GM18526 (cell line): Measurements from ENCODE around the gene NALF2.

Experiments used
- POLR2A ChIP-seq: IDR thresholded peaks from 3 replicates; pipeline ENCODE4 v1.6.1; 2011; ENCODE audit not compliant: insufficient read length; ENCODE audit errors: extremely low read depth

The NALF2 gene

DNA sequence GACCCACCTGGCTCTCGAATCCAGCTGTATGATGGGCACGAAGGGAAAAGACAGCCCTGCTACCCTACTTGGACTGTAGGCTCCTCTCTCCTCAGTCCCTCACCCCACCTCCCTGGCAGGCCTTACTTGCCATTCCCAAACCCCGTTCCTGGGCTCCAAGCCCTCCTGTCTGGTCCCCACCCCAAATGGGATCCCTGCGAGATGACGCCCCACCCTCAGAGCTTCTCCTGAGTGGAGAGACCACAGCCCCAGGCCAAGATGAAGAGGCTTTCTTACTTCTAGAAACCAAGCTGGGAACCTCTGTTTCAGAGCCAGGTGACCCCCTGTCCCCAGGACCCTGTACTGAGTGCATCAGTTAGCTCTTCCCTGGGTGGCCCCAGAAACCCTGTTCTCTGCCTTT is 4.5 kb downstream of the NALF2 start:
- no peak for TF ChIP-seq POLR2A

DNA sequence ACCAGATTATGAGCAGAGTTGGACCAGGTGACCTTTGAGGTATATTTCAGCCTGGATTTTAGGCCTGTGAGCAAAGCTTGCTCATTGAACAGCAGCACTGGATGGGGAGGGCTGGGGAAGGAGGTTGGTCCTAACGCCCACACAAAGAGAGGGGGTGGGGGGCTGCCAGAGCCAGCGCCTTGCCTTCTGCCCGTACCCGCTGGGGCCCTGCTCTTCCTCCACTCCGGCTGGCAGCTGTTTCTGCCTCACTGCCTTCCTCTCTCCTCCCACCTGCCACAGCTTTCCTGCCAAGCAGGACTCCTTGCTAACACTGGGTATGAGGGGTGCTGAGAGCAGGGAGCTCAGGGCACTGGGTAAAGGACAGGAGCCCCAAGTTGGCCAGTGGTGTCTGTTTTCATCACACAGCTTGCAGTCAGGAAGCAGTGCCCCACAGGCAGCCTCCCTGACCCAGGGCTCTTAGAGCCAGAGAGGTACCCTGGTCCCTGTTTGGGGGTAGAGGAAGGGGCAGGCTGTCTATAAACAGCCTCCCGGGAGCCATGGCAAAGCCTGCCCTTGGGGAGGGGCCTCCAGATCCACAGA is 6.1 kb downstream of the NALF2 start:
- no peak for TF ChIP-seq POLR2A

DNA sequence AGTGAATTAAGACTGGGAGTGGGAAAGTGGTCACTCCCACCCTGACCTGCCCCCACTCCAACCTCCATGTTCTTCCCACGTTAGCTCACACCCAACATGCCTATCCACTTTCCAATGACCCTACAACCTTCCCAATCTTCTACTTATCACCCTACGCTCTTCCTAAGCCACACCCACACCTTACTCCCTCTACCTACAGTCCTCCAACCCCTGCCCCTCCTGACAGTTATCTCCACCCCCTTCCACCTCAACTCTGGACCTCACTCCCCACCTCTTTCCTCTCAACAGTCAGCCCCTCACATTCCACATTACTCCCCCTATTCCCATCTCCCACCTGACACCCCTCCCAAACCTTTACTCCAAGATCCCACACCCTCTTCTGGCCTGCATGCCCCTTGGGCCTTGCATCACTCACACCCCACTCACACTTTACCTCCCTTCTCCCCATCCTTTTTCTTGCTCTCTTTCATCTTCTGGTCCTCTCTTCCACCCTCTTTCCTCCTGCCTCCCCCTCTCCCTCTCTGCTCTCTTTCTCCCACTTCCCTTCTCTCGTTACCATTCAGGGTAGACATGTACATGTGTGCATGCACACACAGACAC is 6.9 kb downstream of the NALF2 start:
- TF ChIP-seq POLR2A: no peak

DNA sequence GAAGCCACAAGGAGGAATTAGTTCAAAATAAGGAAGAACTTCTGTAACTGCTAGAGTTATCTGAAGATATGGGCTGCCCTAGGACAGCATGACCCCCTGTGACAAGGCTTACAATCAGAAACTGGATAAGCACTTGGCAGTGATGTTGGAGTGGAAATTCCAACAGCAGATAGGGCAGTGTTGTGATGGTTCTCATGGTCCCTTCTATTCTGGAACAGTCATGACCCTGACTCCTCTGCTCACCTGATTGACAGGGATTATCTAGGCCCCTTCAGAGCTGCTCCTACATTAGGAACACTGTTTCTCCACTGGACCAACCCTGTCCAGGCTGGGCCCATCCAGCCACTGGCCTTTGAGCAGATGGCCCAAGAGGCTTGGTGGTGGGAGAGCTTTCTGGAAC is 17.9 kb downstream of the NALF2 start:
- TF ChIP-seq POLR2A: no peak

DNA sequence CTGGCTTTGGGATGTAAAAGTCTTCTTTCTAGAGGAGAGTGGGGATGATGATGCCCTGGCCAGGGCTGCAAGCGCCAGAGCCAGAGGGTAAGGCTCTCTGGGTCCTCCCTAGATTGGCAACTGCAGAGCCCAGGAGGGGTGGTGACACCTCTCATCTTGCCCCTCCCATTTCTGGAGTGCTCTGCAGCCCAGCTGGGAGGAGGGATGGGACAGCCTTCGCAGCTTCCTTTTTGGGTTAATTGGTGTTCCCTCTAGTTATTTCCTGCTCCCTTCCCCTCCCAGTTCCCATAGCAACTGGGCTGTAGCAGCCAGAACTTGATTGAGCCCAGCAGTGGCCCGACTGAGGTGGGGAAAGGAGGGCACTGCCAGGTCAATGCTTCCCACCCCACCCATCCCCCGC is 19.2 kb downstream of the NALF2 start:
- TF ChIP-seq POLR2A: no peak

DNA sequence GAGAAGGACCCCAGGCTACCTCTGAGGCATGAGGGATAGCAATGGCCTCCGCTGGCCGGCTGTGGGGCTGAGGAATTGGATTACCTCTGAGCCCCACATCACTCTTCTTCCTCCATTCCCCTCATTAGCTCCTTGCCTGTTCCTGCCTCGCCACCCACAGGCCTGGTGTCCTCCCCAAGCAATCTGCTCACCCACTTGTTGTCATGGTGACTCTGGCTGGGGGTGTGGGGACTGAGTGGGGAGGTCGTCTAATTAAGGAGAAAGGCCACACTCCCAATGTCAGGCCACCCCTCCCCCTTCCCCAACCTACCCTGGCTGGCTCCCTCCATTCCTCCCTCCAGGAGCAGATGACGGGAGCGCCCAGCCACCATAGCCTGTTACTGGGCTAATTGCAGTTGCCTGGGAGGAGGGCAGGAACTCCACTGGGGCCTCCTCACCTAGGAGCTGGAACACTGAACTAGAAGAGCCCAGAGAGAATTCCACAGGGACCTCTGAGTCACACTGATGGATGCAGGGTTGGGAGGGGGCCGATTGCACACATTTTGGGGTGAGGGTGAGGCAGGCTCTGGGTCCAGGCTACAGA is 20.7 kb downstream of the NALF2 start:
- no peak for TF ChIP-seq POLR2A

DNA sequence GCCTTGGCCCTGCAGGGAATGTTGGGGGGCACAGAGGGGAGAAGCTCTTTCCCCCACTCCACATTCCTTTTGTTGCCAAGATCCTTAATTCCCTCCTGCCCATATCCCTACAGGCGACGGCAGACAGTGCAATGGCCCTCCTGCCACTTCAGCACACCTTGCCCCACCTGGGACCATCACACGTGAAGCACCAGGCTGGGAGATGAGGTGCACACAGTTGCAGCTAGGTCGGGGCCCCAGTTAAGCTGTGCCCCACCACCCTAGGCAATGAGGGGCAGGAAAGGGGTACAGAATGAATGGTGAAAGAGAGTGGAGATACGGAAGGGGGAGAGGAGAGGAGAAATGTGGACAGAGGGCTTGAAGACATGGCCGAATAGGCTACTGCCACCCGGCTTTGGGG is 26.2 kb downstream of the NALF2 start:
- no peak for TF ChIP-seq POLR2A

DNA sequence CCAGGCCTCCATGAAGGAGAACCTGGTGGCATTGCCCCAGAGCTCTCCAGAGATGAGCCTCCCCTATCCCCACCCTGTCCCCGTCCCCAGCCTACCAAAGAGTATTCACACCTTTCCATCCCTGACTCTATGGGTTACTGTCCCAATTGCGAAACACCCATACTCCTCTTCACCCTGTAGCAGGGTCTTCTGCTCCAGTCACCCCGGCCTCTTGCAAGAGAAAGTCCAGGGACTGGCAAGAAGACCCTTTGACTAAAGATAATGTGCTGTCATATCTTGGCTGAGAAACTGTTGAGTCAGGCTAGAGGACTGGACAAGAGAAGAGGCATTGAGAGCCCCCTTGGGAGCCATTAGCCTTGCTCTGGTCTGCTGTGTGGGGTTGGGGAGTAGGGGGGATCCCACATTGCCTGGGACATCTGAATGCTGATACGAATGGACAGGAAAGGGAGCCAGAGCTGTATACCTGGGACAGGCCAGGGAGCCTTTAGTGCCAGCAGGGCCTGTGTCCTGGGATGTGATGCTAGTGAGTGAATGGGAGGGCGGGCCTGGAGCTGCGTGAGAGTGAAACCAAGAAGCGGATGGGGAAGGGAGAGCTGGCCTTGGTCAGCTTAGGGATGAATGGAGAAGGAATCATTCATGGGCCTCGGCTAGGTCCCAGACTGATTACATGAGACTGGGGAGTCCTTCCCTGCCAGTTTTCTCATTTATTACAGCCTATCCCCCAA is 27.1 kb downstream of the NALF2 start:
- TF ChIP-seq POLR2A: no peak

DNA sequence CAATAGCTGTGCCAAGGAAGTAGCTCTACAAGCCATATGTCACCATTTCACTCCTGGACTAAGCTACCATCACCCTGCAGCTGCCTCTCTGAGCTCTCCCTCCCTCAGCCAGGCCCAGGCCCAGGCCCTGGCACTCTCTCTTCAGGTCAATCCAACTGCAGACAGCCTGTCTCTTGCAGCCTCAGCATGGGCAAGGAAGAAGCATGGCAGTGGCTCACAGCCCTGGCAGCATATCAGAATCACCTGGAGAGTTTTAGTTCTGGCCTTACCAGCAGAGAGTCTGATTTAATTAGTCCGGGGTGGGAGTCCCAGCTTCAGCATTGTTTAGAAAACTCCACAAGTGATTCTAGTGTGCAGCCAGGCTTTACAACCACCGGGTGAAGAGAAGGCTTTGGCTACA is 31.5 kb downstream of the NALF2 start:
- TF ChIP-seq POLR2A: no peak

DNA sequence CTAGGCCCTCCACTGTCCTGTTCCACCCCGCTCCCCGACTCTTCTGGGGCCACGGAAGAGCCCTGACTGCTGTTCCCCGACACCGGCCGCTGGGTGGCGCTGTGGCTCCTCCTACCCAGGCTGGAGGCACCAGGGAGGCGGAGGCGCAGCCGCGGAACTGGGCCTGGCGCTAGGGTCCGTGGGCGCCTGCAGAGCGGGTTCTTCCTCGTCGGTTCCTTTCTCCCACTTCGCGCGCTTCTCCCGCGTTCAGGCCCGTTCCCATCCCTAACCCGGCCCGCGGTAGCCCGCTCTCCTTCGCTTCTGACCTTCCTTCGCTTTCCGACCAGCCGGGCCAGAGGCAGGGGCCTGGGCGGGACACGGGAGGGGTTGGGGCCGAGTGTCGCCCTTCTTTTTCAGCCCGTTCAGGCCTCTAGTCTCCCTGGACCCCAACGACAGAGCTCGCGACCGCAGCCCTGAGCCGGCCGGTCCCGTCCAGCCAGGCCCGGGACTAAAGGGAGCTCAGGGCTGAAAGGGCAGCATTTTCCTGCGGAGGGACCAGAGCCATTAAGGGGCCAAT is 34.3 kb downstream of the NALF2 start:
- TF ChIP-seq POLR2A: no peak

DNA sequence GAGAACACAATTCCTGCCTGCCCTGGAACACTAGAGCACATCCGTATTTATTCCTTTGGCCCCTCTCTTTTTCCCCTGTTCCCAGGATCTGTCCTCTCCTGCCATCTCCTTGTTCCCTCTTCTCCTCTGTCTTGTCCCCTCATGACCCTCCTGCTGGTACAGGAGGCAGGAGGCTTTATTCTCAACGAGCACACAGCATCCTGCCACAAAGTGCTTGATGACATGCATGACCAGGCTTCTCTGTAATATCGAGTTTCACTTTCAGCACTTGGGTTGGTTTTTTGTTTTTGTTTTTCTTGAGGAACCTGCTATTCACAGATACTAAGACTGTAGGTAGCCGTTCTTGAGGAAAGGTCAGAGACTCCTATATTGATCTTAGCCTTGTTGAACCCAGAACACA is 35.3 kb downstream of the NALF2 start:
- no peak for TF ChIP-seq POLR2A

DNA sequence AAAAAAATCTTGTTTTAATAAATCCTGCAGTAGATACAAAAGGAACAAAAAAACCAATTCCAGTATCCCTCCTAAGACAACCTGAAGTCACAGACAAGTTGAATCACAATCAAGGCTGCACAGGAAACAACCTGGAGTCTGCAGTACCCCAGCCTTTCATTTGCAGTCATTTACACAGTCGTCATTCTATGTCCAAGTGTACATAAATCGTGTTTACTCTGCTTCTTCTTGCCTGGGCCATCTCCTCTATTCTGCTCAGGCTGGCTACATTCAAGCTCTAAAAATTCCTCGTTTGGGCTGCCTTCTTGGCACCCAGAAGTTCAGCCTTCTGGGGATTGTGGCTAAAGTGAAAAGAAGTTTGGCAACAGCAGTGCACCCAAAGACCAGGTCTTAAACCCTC is 37.8 kb downstream of the NALF2 start:
- TF ChIP-seq POLR2A: no peak

DNA sequence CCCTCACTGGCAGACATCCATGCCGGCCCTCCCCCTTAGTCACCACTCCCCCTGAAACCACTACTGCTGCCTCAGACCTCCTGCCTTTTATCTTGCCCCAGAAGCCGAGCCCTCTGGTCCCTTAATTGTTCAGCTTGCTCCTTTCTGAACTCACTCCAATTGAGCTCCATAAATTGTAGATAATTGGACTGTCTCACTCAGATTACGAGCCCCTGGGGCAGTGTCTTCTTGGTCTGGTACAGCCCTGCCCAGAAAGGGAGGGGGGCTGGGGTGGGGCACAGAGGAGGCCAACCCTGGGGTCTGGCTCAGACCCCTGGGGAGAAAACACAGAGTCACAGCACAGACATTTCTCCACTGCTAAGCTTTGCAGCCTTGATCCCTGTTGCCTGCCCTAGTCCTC is 39.4 kb downstream of the NALF2 start:
- TF ChIP-seq POLR2A: no peak

DNA sequence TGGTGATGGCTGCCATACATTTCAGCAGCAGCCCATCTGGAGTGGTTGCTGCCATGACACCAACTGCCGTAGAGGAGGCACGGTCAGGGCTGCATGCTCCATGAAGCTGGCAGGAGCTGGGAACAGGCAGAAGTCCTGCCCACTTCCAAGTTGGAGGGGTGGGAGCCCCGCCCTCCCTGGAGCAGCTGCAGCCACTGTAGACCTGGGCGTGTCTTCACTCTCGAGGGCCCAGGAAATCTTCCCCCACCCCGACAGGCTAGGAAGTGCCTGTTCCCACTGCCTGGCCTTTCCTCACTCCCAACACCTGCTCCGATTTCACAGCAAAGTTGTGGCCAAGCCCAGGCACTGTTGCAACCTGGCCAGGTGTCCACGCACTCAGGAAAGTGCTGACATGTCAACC is 42.3 kb downstream of the NALF2 start:
- no peak for TF ChIP-seq POLR2A

DNA sequence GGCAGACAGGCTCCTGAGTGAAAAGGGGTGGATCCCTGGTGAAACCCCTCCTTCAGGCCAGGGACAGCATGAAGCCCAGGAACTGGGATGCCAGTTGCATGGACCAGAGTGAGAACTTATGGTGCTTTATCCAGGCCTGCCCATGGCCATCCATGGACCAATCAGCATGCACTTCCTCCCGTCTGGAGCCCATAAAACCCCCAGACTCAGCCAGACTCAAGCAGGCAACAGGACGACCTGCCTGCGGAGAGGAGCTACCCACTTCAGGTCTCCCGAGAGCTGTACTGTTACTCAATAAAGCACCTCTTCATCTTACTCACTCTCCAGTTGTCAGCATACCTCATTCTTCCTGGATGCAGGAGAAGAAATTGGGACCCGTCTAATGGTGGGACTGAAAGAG is 42.9 kb downstream of the NALF2 start:
- no peak for TF ChIP-seq POLR2A

DNA sequence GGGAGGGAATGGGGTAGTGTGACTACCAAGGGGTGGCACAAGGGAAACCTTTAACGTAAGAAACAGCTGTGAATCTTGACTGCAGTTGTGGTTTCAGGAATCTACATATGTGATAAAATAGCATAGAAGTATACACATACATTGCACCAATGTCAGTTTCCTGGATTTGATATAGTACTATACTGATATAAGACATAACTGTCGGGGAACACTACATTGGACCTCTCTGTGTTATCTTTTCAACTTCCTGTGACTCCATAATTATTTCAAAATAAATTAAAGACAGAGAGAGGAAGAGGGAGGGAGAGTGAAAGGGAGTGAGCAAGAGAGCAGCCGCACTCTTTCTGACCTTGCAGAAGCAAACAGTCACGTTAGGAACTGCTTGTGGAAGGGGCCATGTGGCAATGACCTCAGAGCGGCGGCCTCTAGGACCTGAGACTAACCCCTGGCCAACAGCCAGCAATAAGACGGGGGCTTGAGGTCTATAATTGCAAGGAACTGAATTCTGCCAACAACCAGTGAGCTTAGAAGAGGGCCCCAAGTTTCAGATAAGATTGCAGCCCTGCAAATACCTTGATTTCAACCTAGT is 47.4 kb downstream of the NALF2 start:
- TF ChIP-seq POLR2A: no peak
